ENCODE data around the gene MCF2L2. TPM values are rescaled to one million over a fixed set of nuclear protein-coding genes. Genes with fewer than 3 reads are reported as not detected.

MCF2L2 gene
- total and polyA plus RNA-seq, 9 of the 15 experiments (the other 6 are each of a cell fraction or from before 2014, with no cell fraction given) = 0.56 to 4.2 (median 3.0) TPM

GRCh38 chr3:183354325-183354831 lies 74.0 kb downstream of the MCF2L2 start (continued):
- TF ChIP-seq MED1 (CRISPR knock-in tag; IDR thresholded peaks at IDR 0.05; ENCODE audit: borderline replicate concordance) = no peak
- TF ChIP-seq YBX1 (IDR thresholded peaks at IDR 0.05) = no peak
- no peak for TF ChIP-seq DMBX1 (CRISPR knock-in tag; IDR thresholded peaks at IDR 0.05; ENCODE audit: borderline replicate concordance)
- TF ChIP-seq ZNF764 (CRISPR knock-in tag; IDR thresholded peaks at IDR 0.05; ENCODE audit: low read depth) = no peak
- TF ChIP-seq ZNF217 (CRISPR knock-in tag; IDR thresholded peaks at IDR 0.05) = no peak
- TF ChIP-seq MTA2 (IDR thresholded peaks at IDR 0.05; ENCODE audit: low read depth) = peak; percentile 74
- TF ChIP-seq JUND (IDR thresholded peaks at IDR 0.05; ENCODE audit: borderline replicate concordance, low read depth, low read length) = peak; percentile 27; the same call in 1 of the 2 replicates
- TF ChIP-seq JUND (tag; IDR thresholded peaks at IDR 0.05; ENCODE audit: borderline replicate concordance, low read depth, low read length) = peak; percentile 16; the same call in 1 of the 3 replicates
- TF ChIP-seq, protein P1, sequence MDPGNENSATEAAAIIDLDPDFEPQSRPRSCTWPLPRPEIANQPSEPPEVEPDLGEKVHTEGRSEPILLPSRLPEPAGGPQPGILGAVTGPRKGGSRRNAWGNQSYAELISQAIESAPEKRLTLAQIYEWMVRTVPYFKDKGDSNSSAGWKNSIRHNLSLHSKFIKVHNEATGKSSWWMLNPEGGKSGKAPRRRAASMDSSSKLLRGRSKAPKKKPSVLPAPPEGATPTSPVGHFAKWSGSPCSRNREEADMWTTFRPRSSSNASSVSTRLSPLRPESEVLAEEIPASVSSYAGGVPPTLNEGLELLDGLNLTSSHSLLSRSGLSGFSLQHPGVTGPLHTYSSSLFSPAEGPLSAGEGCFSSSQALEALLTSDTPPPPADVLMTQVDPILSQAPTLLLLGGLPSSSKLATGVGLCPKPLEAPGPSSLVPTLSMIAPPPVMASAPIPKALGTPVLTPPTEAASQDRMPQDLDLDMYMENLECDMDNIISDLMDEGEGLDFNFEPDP (CRISPR knock-in tag; IDR thresholded peaks at IDR 0.05) = no peak
- TF ChIP-seq CBFA2T2 (conservative IDR thresholded peaks at IDR 0.05) = peak; percentile 81
- 0 out of 4 replicates have a peak, but pooled peaks of 1 of the 2 experiments have one; percentile 21 for TF ChIP-seq HDAC1 (IDR thresholded peaks at IDR 0.05)
- peak; percentile 88 for TF ChIP-seq MYBL2 (IDR thresholded peaks at IDR 0.05; ENCODE audit: low read depth)
- TF ChIP-seq MYBL2 (CRISPR knock-in tag; IDR thresholded peaks at IDR 0.05; ENCODE audit: borderline replicate concordance) = no peak
- peak; percentile 58 for TF ChIP-seq C11orf30 (IDR thresholded peaks at IDR 0.05; ENCODE audit: low read depth)
- TF ChIP-seq ESRRA (IDR thresholded peaks at IDR 0.05; ENCODE audit: borderline replicate concordance, low read depth) = peak; percentile 47; the same call in 1 of the 2 replicates
- TF ChIP-seq ZNF785 (CRISPR knock-in tag; IDR thresholded peaks at IDR 0.05) = no peak
- TF ChIP-seq, protein P2, sequence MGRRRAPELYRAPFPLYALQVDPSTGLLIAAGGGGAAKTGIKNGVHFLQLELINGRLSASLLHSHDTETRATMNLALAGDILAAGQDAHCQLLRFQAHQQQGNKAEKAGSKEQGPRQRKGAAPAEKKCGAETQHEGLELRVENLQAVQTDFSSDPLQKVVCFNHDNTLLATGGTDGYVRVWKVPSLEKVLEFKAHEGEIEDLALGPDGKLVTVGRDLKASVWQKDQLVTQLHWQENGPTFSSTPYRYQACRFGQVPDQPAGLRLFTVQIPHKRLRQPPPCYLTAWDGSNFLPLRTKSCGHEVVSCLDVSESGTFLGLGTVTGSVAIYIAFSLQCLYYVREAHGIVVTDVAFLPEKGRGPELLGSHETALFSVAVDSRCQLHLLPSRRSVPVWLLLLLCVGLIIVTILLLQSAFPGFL (CRISPR knock-in tag; IDR thresholded peaks at IDR 0.05) = no peak
- TF ChIP-seq MCM7 (IDR thresholded peaks at IDR 0.05) = no peak
- TF ChIP-seq ZNF512 (tag; IDR thresholded peaks at IDR 0.05) = no peak
- no peak for TF ChIP-seq ZFX (CRISPR knock-in tag; IDR thresholded peaks at IDR 0.05)
- no peak for TF ChIP-seq CSDE1 (IDR thresholded peaks at IDR 0.05)
- no peak for TF ChIP-seq NR2C2 (CRISPR knock-in tag; IDR thresholded peaks at IDR 0.05)
- no peak for TF ChIP-seq NR2C2 (tag; IDR thresholded peaks at IDR 0.05)
- no peak for TF ChIP-seq PYGO2 (tag; IDR thresholded peaks at IDR 0.05)
- TF ChIP-seq SMAD4 (CRISPR knock-in tag; conservative IDR thresholded peaks at IDR 0.05) = no peak; the same call in 1 of the 2 replicates
- TF ChIP-seq CAMTA2 (CRISPR knock-in tag; conservative IDR thresholded peaks at IDR 0.05) = no peak
- TF ChIP-seq BDP1 (IDR thresholded peaks at IDR 0.05; ENCODE audit: insufficient read depth, insufficient read length) = no peak
- TF ChIP-seq MEF2D (tag; conservative IDR thresholded peaks at IDR 0.05; ENCODE audit: low read depth) = no peak
